COLO829 (cell line): ENCODE measurements around the gene ELF4.

Source experiments
- DNase-seq: peaks from one replicate; pipeline ENCODE4 v3.0.0; 2012; ENCODE audit warnings: low spot score

The ELF4 gene

DNA sequence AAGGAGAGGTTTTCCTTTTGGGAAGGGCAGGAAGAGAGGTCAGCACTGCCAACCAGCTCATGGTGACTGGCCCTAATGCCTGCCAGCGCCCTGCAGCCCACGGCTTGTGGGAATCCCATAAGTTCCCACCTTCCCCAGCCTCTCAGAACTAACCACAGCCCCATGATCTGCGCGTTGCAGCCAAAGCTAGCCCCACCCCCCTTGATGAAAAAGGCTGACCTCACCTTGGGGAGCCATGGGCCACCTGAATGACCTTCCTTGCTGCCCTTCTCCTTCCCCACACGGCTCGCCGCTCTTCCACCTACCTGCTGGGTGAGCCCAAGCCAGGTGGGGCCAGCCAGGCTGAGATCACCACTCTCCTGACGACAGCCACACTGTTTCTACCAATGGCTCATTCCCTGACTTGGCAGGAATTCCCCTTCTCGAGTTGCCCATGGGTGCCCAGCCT is 3.9 kb upstream of the ELF4 start:
- no peak for DNase-seq

GRCh38 chrX:130111220-130112154 is 1.2 kb upstream of the ELF4 start:
- no peak for DNase-seq

DNA sequence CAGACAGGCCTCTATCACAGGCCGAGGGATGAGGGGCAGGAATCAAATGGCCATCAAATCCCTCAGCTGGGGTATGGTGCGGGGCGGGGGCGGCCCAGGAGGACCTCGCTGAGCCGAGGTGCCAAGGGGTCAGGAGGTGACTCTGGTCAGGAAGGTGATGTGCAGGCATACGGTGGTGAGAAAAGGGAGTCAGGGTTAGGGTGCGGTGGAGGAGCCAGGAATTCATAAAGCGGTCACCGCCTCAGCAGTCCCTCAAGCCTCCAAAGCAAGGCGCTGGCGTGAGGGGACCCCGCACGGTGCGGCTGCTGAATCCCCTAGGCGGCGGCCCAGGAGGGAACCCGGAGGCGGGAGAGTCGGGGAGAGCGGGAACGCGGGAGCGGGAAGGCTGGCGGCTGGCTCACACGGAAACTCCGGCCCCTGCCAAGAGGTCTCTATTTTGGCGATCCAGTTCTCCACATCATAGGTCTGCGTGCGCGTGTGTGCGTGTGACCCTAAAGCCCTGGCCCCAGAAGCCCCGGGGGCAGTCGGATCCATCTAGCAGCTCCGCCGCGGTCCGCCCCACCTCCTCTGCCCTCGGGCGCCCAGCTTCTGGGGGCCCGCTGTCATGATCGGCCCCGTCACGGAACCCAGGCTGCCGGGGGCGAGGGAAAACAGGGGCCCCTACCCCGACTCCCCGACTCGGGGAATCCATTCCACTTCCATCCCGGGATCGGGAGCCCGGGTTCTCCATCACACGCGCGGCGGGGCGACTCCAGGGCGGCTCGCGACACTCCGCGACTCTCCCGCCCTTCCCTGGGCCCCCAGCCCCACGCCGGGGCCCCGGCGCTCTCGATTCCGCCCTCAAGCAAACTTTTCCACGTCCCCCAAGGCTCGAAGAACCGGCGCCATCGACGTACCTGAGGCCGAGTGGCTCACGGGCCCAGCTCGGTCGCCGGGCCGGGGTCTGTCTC is 593 bp downstream of the ELF4 start:
- no peak for DNase-seq

GRCh38 chrX:130108647-130109428 is 1.5 kb downstream of the ELF4 start:
- no peak for DNase-seq

GRCh38 chrX:130106071-130106470 is 4.2 kb downstream of the ELF4 start:
- DNase-seq = no peak

GRCh38 chrX:130105244-130105643 is 5.1 kb downstream of the ELF4 start:
- DNase-seq = no peak

GRCh38 chrX:130103605-130104004 is 6.7 kb downstream of the ELF4 start:
- DNase-seq = no peak

- no peak for DNase-seq
Observed at GRCh38 chrX:130100180-130100579, 10.1 kb downstream of the ELF4 start.

DNA sequence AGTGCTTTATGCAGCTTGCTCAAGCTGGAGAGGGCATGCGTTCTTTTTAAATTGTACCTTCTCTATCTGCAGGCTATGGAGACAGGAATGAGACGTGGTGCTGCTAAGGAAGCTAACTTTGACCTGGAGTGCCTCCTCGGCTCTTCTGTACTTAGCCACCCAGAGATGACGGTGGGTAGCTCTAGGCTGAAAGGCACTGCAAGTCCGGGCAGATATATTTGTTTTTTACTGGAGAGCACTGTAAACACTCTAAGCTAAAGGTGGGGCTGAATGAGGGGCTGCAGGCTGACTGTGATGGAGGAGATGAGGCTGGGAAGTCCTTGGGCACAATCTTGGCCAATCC is 12.1 kb downstream of the ELF4 start:
- DNase-seq = no peak

DNA sequence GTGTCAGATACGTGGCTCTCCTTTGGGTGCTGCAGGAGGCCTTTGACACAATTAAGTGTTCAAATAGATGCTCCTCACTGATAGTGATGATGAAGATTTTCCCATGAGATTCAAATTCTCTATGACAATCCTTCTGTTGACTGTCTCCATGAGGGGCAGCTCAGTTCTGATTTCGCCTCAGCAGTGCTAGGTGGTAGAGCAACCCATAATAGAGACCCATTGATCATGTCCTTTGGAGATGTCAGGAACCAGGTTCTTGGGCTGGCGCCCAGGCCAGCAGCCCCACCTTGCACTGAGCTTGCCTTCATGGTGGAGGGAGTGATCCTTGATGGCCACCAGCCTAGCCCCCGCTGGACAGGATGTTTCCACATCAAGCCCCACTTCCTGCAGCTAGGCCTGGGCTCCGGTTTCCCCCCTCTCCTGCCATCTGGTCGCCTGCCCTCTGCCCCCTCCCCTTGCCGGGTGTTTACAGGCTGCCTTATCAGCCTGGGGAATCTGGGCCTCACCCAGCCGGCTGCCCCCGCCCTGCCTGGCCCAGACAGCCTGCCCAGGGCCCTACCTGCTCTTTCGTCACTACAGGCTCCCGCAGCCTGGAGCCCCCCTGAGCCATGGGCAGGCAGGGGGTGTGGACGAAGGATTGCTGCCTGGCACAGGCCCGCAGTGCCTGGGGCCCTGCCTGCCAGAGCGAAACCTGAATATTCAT is 12.6 kb downstream of the ELF4 start:
- DNase-seq = no peak

DNA sequence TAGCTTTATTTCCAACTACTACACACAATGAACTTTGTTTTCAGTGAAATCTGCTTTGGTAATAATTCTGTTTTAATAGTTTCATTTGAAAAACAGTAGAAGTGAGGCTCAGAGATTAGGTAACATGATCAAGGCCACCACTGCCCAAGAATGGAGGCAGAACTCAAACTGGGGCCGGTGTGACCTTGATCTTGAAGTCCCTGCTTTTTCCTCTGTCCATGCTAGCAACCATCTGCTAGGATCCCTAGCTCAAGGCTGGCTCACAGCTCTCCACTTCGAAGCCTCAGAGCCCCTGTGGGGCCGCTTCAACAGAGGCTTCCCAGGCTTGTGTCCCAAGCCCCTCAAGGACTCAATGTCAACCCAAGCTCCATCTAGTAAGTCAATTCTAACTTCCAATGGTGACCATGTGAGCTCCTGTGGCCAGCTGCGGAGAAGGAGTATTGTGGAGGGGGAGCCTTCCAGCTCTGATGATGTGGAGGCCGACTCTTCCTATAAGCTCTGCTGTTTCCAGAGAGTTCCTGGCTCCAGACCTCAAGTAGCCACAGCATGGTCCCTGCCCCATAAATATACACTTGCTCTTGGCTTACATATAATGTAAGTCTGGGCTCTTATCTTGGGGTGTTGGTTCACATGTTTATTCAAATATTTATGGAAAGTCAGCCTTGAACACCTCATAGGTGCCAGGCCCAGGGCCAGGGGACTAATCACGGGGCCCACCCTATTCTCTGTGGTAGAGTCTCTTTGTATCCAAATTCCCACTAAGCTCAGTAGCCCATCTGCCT is 14.9 kb downstream of the ELF4 start:
- DNase-seq = no peak

- DNase-seq = no peak
Observed at GRCh38 chrX:130094696-130095095, 15.6 kb downstream of the ELF4 start.

GRCh38 chrX:130093271-130093670 is 17.0 kb downstream of the ELF4 start:
- no peak for DNase-seq

GRCh38 chrX:130091980-130092522 is 18.2 kb downstream of the ELF4 start:
- DNase-seq = no peak

- DNase-seq = no peak
Observed at GRCh38 chrX:130090364-130090763, 19.9 kb downstream of the ELF4 start.

DNA sequence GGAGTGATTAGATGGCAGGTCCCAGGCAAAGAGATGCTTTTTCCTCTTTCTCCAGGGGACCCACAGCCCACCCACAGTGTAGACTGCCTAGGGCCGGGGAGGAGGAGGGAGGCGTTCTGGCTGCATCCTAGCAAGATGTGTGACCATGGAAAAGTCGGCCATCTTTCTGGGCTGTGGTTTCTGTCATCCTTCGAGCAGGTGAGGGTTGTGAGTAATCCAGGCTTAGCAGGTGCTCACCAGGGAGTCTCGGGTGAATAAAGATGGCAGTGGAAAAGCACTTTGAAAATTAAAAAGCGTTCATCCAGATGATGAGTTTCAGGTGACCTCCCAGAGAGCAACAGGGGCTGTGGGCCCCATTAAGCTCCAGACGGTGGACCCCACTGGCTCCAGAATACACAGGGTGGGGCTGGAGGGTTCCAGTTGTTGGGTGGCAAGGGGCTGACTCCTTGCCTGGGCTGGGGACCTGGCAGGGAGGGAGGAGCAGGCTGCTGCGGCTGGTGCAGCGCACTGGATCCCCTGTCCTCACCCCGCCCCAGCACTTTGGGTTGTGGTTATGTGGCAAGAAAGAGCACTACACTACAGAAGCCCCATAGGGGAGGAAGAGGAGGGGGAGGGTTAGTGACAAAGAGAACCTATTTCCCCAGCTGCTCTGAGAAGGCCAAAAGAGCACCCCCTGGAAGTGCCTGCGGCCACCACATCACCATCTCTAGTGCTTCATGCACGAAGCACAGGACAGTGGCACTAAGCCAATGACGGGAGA is 23.7 kb downstream of the ELF4 start:
- no peak for DNase-seq

DNA sequence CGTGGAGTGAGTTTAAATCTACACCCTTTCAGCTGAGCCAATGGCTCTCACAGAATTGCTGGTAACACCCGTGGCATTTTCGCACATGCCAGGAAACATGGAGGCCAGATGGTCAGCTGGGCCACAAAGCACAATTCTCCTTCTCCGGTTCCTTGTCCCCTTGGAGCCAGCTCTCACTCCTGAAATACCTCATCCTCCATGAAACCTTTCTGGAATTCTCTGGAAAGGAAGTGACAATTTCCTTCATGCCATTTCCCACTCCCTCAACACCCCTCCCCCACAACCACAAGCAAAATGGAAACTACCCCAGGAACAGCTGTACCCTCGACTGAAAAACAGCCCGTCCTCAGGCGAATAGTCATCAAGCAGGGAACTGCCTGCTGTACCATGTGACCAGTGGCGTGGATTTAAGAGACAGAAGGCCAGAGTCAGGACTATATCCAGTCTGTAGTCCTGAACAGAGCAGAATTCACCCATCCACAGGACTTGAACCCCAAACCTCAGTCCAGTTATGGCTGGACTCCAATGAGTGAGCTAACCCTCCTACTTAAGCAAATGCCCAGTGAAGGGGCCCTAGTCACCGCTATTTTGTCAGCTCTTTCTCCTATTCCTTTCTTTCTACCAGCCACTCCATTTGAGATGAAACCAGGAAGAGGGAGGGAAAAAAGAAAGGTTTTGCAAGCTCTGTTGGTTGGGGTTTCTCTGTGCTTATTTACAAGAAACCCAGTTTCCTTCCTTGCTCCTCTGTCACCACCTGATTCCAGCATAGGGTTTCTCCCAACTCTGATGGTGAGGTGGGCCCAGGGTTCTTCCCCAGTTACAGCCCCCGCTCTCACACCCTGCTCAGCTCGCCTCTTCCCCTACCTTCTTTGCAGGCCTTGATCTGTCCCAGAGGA is 24.5 kb downstream of the ELF4 start:
- no peak for DNase-seq

- no peak for DNase-seq
Observed at GRCh38 chrX:130084631-130085237, 25.6 kb downstream of the ELF4 start.
